ENCODE data around the gene SBK3.
"Not testable (repeated sequence)": the region's sequence is repeated elsewhere in the genome, so short reads cannot be mapped to it uniquely, and the experiment has no call there.

The SBK3 gene

GRCh38 chr19:55573929-55574328, 28.6 kb upstream of the SBK3 start:
- DNase-seq: not testable (repeated sequence)

- not testable (repeated sequence) for DNase-seq
Measured at GRCh38 chr19:55569477-55569876, 24.1 kb upstream of the SBK3 start.

- DNase-seq: no peak
Measured at GRCh38 chr19:55567708-55568328, 22.5 kb upstream of the SBK3 start.

GRCh38 chr19:55566823-55567222, 21.5 kb upstream of the SBK3 start:
- no peak for DNase-seq

GRCh38 chr19:55563261-55563690, 17.9 kb upstream of the SBK3 start:
- no peak for DNase-seq

- no peak for DNase-seq
Measured at GRCh38 chr19:55559684-55560083, 14.3 kb upstream of the SBK3 start.

- no peak for DNase-seq
Measured at GRCh38 chr19:55554741-55555152, 9.4 kb upstream of the SBK3 start.

- DNase-seq: no peak
Measured at GRCh38 chr19:55554302-55554701, 9.0 kb upstream of the SBK3 start.

GRCh38 chr19:55553217-55554182, 8.2 kb upstream of the SBK3 start:
- DNase-seq: peak; percentile 19

GRCh38 chr19:55552620-55553019, 7.3 kb upstream of the SBK3 start:
- peak; percentile 92 for DNase-seq

GRCh38 chr19:55552206-55552605, 6.9 kb upstream of the SBK3 start:
- no peak for DNase-seq

GRCh38 chr19:55550321-55550650, 4.9 kb upstream of the SBK3 start:
- DNase-seq: peak; percentile 66

- peak; percentile 88 for DNase-seq
Measured at GRCh38 chr19:55549500-55550320, 4.4 kb upstream of the SBK3 start.

GRCh38 chr19:55546822-55547614, 1.7 kb upstream of the SBK3 start:
- DNase-seq: peak; percentile 66

- no peak for DNase-seq
Measured at GRCh38 chr19:55546011-55546410, 668 bp upstream of the SBK3 start.

- DNase-seq: no peak
Measured at GRCh38 chr19:55544776-55545439, 435 bp downstream of the SBK3 start.

- no peak for DNase-seq
Measured at GRCh38 chr19:55544014-55544413, 1.3 kb downstream of the SBK3 start.

- no peak for DNase-seq
Measured at GRCh38 chr19:55543567-55543966, 1.8 kb downstream of the SBK3 start.

GRCh38 chr19:55542292-55542855, 3.0 kb downstream of the SBK3 start:
- DNase-seq: no peak

GRCh38 chr19:55541091-55541490, 4.3 kb downstream of the SBK3 start:
- no peak for DNase-seq

- no peak for DNase-seq
Measured at GRCh38 chr19:55540619-55541018, 4.7 kb downstream of the SBK3 start.
